NT2/D1 (cell line): ENCODE results near the gene CEP85.

Experiments used
- SUZ12 ChIP-seq: IDR thresholded peaks from 2 replicates; pipeline ENCODE4 v1.6.1; 2011; ENCODE audit not compliant: insufficient read length, insufficient read depth; ENCODE audit errors: extremely low read depth
- YY1 ChIP-seq: IDR thresholded peaks from 2 replicates; pipeline ENCODE4 v1.6.1; 2011; ENCODE audit not compliant: insufficient read length, insufficient read depth

- TF ChIP-seq SUZ12 (no peak), YY1 (no peak)
Measured at GRCh38 chr1:26239936-26240335, 5.9 kb downstream of the CEP85 start.
